K562 (cell line): ENCODE results near the gene PLEKHF1. TPM values are rescaled to one million over a fixed set of nuclear protein-coding genes. Genes with fewer than 3 reads are reported as not detected.

ENCODE experiments used
- BCOR ChIP-seq: fragments of 450-650 bp; IDR thresholded peaks from 2 replicates; pipeline ENCODE4 v1.6.1; 2016
- BHLHE40 ChIP-seq: IDR thresholded peaks from 2 replicates; pipeline ENCODE4 v1.6.1; 2011; ENCODE audit warnings: low read length, improper control_type of control experiment
- BRD9 ChIP-seq: fragments of 450-650 bp; IDR thresholded peaks from 2 replicates; pipeline ENCODE4 v1.6.1; 2018; ENCODE audit warnings: low read depth; ENCODE audit not compliant: partially characterized antibody
- FOS ChIP-seq: IDR thresholded peaks from 3 replicates; pipeline ENCODE4 v1.6.1; 2011; ENCODE audit not compliant: insufficient read length; ENCODE audit errors: extremely low read depth
- FOXA3 ChIP-seq, 2 experiments: fragments of 450-650 bp in 1 of 2; sonication (generic) in 1 of 2; formaldehyde crosslinking; IDR thresholded peaks in 1 of 2; conservative IDR thresholded peaks in 1 of 2; 2 replicates each; pipeline versions ENCODE4 v1.4.0 to v1.8.0; 2020 to 2022; ENCODE audit warnings: mild to moderate bottlenecking in 2 of 2, missing genetic modification reagents in 1 of 2
- GATAD2B ChIP-seq: fragments of 450-650 bp; IDR thresholded peaks from 2 replicates; pipeline ENCODE4 v1.6.1; 2017; ENCODE audit warnings: mild to moderate bottlenecking, borderline replicate concordance
- KDM5B ChIP-seq: fragments of 200-600 bp; sonication (generic); IDR thresholded peaks from 2 replicates; pipeline ENCODE4 v1.6.1; 2012; ENCODE audit warnings: low read depth, mild to moderate bottlenecking, moderate library complexity, low read length, control low read depth, inconsistent platforms; ENCODE audit not compliant: insufficient replicate concordance
- LEF1 ChIP-seq: fragments of 450-650 bp; IDR thresholded peaks from 2 replicates; pipeline ENCODE4 v1.6.1; 2016; ENCODE audit warnings: mild to moderate bottlenecking
- NR2C1 ChIP-seq, 2 experiments: fragments of 450-650 bp; IDR thresholded peaks; 2 replicates each; pipeline ENCODE4 v1.6.1; 2017; ENCODE audit warnings: mild to moderate bottlenecking in 2 of 2, antibody characterized with exemption in 1 of 2, inconsistent platforms in 1 of 2, missing compliant biosample characterization in 1 of 2, missing genetic modification characterization in 1 of 2
- NR2F6 ChIP-seq: fragments of 450-650 bp; formaldehyde crosslinking; IDR thresholded peaks from 2 replicates; pipeline ENCODE4 v1.4.0; 2020; ENCODE audit warnings: mild to moderate bottlenecking
- PTBP1 ChIP-seq: fragments of 200-400 bp; formaldehyde crosslinking; IDR thresholded peaks from 2 replicates; pipeline ENCODE4 v1.6.1; 2017; ENCODE audit warnings: low read depth, low read length
- SIN3B ChIP-seq: fragments of 450-650 bp; IDR thresholded peaks from 2 replicates; pipeline ENCODE4 v1.6.1; 2017; ENCODE audit warnings: low read depth, mild to moderate bottlenecking, moderate library complexity
- SREBF1 ChIP-seq: fragments of 150-350 bp; IDR thresholded peaks from 2 replicates; pipeline ENCODE4 v1.6.1; 2014; ENCODE audit warnings: antibody characterized with exemption, low read depth, low read length, borderline replicate concordance
- TCFL5 ChIP-seq: fragments of 250-450 bp; sonication (Bioruptor Pico); conservative IDR thresholded peaks from 2 replicates; pipeline ENCODE4 v1.6.1; 2021; ENCODE audit warnings: mild to moderate bottlenecking, moderate library complexity, matching md5 sums
- ZNF133 ChIP-seq: fragments of 250-450 bp; sonication (Bioruptor Pico); IDR thresholded peaks from 2 replicates; pipeline ENCODE4 v1.4.0; 2020; ENCODE audit warnings: mild to moderate bottlenecking
- ZNF134 ChIP-seq: fragments of 250-450 bp; sonication (Bioruptor Pico); conservative IDR thresholded peaks from 2 replicates; pipeline ENCODE4 v1.4.0; 2020
- ZNF785 ChIP-seq: fragments of 250-450 bp; sonication (Bioruptor Pico); IDR thresholded peaks from 2 replicates; pipeline ENCODE4 v1.4.0; 2020; ENCODE audit warnings: mild to moderate bottlenecking
- ZNF79 ChIP-seq: fragments of 250-450 bp; sonication (Bioruptor Pico); IDR thresholded peaks from 2 replicates; pipeline ENCODE4 v1.4.0; 2020; ENCODE audit warnings: low read depth, mild to moderate bottlenecking, moderate library complexity
- polyA plus RNA-seq, 8 experiments: library from polyadenylated mRNA; depleted of rRNA in 4 of 8; stranded (reverse) in 5 of 8; unstranded in 3 of 8; fragments of >200 nt; fragmentation: Nextera tagmentation in 2 of 8; fragmentation: Illumina TruSeq in 1 of 8; extraction: Ambion mirVana in 2 of 8; extraction: Trizol in 1 of 8; gene quantifications; 2 replicates each; pipeline versions ENCODE4 v1.2.1 to v1.2.3, GENCODE V29; 2011 to 2014; ENCODE audit warnings: inconsistent platforms in 1 of 8, missing spikeins in 1 of 8
- total RNA-seq, 7 experiments: library from RNA; depleted of rRNA in 6 of 7; stranded (reverse); fragments of >200 nt in 6 of 7; fragmentation: Illumina TruSeq in 2 of 7; extraction: Trizol in 2 of 7; gene quantifications; 2 replicates each; pipeline versions ENCODE4 v1.2.1 to v1.2.3, GENCODE V29; 2011 to 2021; ENCODE audit warnings: low replicate concordance in 1 of 7
- TF ChIP-seq, protein P1 (sequence below): sonication (generic); formaldehyde crosslinking; IDR thresholded peaks from 2 replicates; pipeline ENCODE4 v1.8.1; 2022; ENCODE audit warnings: missing genetic modification reagents
- TF ChIP-seq, protein P2 (sequence below): fragments of 450-650 bp; IDR thresholded peaks from 2 replicates; pipeline ENCODE4 v1.6.1; 2014; ENCODE audit warnings: low read depth, mild to moderate bottlenecking, moderate library complexity, borderline replicate concordance
- TF ChIP-seq, protein P3 (sequence below): fragments of 250-450 bp; sonication (Bioruptor Pico); IDR thresholded peaks from 2 replicates; pipeline ENCODE4 v1.4.0; 2020; ENCODE audit warnings: mild to moderate bottlenecking, moderate library complexity, borderline replicate concordance

PLEKHF1 gene
- total and polyA plus RNA-seq, 9 of the 15 experiments (the other 6 are each of a cell fraction or from before 2014, with no cell fraction given) = 0.07 to 13.4 (median 3.9) TPM; not detected in 1

DNA sequence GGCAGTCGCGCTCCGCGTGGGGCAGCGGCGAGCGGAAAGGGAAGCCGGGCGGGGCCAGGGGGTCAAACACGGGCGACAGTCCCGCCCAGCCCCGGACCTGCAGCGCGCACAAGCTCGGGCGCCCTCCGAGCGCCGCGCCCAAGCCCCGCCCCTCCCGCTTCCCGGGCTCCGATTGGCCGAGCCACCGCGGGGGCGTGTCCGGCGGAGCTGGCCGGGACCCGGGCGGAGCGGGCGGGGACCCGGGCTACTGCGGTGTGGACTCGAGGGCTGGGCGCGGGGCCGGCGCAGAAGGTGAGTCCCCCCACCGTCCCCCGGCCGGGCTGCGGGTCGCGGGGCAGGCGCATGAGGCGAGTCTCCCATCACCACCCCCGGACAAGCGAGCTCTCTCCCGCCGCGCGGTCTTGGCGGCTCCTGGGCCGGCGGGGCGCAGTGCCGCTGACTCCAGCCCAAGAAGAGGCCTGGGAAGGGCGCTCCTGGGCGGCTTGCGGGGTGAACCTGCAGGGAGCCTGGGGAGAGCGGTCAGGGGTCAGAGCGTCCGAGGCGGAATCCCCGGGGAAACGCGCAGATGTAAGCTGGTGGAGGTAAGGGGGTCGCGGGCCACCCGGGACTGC, at the start of gene PLEKHF1 (continued):
- TF ChIP-seq ZNF133 (CRISPR knock-in tag) (no peak), ZNF79 (CRISPR knock-in tag) (no peak), TCFL5 (CRISPR knock-in tag) (no peak), ZNF134 (CRISPR knock-in tag) (no peak), NR2C1 (IDR thresholded peaks at IDR 0.05) (no peak), NR2C1 (tag; IDR thresholded peaks at IDR 0.05) (no peak), LEF1 (no peak), BRD9 (no peak), PTBP1 (no peak), NR2F6 (no peak), SIN3B (peak; percentile 9; the same call in 1 of the 2 replicates), FOS (no peak), BHLHE40 (no peak), GATAD2B (peak; percentile 62; the same call in 1 of the 2 replicates), ZNF785 (CRISPR knock-in tag) (no peak), FOXA3 (CRISPR knock-in tag; conservative IDR thresholded peaks at IDR 0.05 in 1 of 2, IDR thresholded peaks at IDR 0.05 in 1 of 2) (no peak), SREBF1 (no peak), BCOR (no peak), KDM5B (no peak)
- TF ChIP-seq, protein P1, sequence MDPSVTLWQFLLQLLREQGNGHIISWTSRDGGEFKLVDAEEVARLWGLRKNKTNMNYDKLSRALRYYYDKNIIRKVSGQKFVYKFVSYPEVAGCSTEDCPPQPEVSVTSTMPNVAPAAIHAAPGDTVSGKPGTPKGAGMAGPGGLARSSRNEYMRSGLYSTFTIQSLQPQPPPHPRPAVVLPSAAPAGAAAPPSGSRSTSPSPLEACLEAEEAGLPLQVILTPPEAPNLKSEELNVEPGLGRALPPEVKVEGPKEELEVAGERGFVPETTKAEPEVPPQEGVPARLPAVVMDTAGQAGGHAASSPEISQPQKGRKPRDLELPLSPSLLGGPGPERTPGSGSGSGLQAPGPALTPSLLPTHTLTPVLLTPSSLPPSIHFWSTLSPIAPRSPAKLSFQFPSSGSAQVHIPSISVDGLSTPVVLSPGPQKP (CRISPR knock-in tag) = no peak
- TF ChIP-seq, protein P2, sequence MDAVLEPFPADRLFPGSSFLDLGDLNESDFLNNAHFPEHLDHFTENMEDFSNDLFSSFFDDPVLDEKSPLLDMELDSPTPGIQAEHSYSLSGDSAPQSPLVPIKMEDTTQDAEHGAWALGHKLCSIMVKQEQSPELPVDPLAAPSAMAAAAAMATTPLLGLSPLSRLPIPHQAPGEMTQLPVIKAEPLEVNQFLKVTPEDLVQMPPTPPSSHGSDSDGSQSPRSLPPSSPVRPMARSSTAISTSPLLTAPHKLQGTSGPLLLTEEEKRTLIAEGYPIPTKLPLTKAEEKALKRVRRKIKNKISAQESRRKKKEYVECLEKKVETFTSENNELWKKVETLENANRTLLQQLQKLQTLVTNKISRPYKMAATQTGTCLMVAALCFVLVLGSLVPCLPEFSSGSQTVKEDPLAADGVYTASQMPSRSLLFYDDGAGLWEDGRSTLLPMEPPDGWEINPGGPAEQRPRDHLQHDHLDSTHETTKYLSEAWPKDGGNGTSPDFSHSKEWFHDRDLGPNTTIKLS = no peak
- TF ChIP-seq, protein P3, sequence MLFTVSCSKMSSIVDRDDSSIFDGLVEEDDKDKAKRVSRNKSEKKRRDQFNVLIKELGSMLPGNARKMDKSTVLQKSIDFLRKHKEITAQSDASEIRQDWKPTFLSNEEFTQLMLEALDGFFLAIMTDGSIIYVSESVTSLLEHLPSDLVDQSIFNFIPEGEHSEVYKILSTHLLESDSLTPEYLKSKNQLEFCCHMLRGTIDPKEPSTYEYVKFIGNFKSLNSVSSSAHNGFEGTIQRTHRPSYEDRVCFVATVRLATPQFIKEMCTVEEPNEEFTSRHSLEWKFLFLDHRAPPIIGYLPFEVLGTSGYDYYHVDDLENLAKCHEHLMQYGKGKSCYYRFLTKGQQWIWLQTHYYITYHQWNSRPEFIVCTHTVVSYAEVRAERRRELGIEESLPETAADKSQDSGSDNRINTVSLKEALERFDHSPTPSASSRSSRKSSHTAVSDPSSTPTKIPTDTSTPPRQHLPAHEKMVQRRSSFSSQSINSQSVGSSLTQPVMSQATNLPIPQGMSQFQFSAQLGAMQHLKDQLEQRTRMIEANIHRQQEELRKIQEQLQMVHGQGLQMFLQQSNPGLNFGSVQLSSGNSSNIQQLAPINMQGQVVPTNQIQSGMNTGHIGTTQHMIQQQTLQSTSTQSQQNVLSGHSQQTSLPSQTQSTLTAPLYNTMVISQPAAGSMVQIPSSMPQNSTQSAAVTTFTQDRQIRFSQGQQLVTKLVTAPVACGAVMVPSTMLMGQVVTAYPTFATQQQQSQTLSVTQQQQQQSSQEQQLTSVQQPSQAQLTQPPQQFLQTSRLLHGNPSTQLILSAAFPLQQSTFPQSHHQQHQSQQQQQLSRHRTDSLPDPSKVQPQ = no peak
